PC-9 (cell line): Measurements from ENCODE around the gene AFAP1. TPM values are rescaled to one million over a fixed set of nuclear protein-coding genes. Genes with fewer than 3 reads are reported as not detected.

Experiments used
- BruUV-seq: library from RNA; stranded (reverse); fragments of 400-500 nt; replicated peaks from 2 replicates; lab custom pipeline; 2021; lab: Mats Ljungman, UMichigan
- CTCF ChIA-PET: fragments of 300-600 bp; sonication (Branson Sonifier 250); formaldehyde crosslinking; loops from one replicate; lab custom pipeline; 2022; ENCODE audit warnings: antibody characterized with exemption; lab: Charles Lee
- POLR2A ChIA-PET: fragments of 300-600 bp; sonication (Branson Sonifier 250); formaldehyde crosslinking; loops from one replicate; lab custom pipeline; 2022; ENCODE audit warnings: antibody characterized with exemption; ENCODE audit not compliant: unreplicated experiment; lab: Charles Lee
- DNase-seq, 2 experiments: peaks; one replicate each; pipeline versions ENCODE4 v3.0.0 to v3.0.0-alpha.2; 2015 to 2022; ENCODE audit warnings: mixed read lengths in 1 of 2
- H2AFZ ChIP-seq: fragments of 200-600 bp; sonication (generic); 2 replicates; pipeline ENCODE4 v1.8.1; 2017; ENCODE audit warnings: antibody characterized with exemption
- H3F3A ChIP-seq: fragments of 200-600 bp; sonication (generic); 2 replicates; pipeline ENCODE4 v1.8.1; 2017; ENCODE audit warnings: antibody characterized with exemption, mild to moderate bottlenecking, low read depth; ENCODE audit not compliant: insufficient read depth
- H3K27ac ChIP-seq: fragments of 200-600 bp; sonication (generic); 2 replicates; pipeline ENCODE4 v1.6.1; 2016; ENCODE audit warnings: mixed run types
- H3K27me3 ChIP-seq: fragments of 200-600 bp; sonication (generic); 2 replicates; pipeline ENCODE4 v1.6.1; 2016; ENCODE audit warnings: low read depth, mixed run types; ENCODE audit not compliant: insufficient read depth
- H3K36me3 ChIP-seq: fragments of 200-600 bp; sonication (generic); 2 replicates; pipeline ENCODE4 v1.6.1; 2016; ENCODE audit warnings: low read depth, mixed run types
- H3K4me1 ChIP-seq: fragments of 200-600 bp; sonication (generic); replicated peaks from 2 replicates; pipeline ENCODE4 v1.6.1; 2016; ENCODE audit warnings: mixed run types; ENCODE audit not compliant: insufficient read depth
- H3K4me2 ChIP-seq: fragments of 200-600 bp; sonication (generic); 2 replicates; pipeline ENCODE4 v1.6.1; 2017; ENCODE audit warnings: mixed run types
- H3K4me3 ChIP-seq: fragments of 200-600 bp; sonication (generic); 2 replicates; pipeline ENCODE4 v1.6.1; 2016; ENCODE audit warnings: mixed run types
- H3K79me2 ChIP-seq: fragments of 200-600 bp; sonication (generic); 2 replicates; pipeline ENCODE4 v1.6.1; 2017; ENCODE audit warnings: low read depth, mixed run types
- H3K9me2 ChIP-seq: fragments of 200-600 bp; sonication (generic); 2 replicates; pipeline ENCODE4 v1.8.1; 2017; ENCODE audit warnings: mild to moderate bottlenecking; ENCODE audit not compliant: insufficient read depth
- H3K9me3 ChIP-seq: fragments of 200-600 bp; sonication (generic); 2 replicates; pipeline ENCODE4 v1.8.1; 2016; ENCODE audit warnings: low read depth; ENCODE audit not compliant: insufficient read depth
- H4K20me1 ChIP-seq: fragments of 200-600 bp; sonication (generic); 2 replicates; pipeline ENCODE4 v1.8.1; 2017; ENCODE audit not compliant: insufficient read depth
- EZH2 ChIP-seq: fragments of 200-600 bp; sonication (generic); IDR thresholded peaks from 2 replicates; pipeline ENCODE4 v1.8.0; 2017; ENCODE audit warnings: antibody characterized with exemption, low read depth
- intact Hi-C: fragments of 100-400 bp; cut with micrococcal nuclease; formaldehyde crosslinking; loops from one replicate; pipeline ENCODE4 v1.10.0; 2022; ENCODE audit not compliant: unreplicated experiment
- total RNA-seq: library from RNA; stranded (reverse); gene quantifications from 2 replicates; pipeline ENCODE4 v1.2.3, GENCODE V29; 2021
- TF ChIP-seq, protein P1 (sequence below): fragments of 200-600 bp; sonication (generic); conservative IDR thresholded peaks from 2 replicates; pipeline ENCODE4 v1.6.1; 2017; ENCODE audit warnings: mixed run types, antibody characterized with exemption, mild to moderate bottlenecking, moderate library complexity

Gene AFAP1
- total RNA-seq, 1 experiment from 2014 or later, result 69.6 TPM

DNA sequence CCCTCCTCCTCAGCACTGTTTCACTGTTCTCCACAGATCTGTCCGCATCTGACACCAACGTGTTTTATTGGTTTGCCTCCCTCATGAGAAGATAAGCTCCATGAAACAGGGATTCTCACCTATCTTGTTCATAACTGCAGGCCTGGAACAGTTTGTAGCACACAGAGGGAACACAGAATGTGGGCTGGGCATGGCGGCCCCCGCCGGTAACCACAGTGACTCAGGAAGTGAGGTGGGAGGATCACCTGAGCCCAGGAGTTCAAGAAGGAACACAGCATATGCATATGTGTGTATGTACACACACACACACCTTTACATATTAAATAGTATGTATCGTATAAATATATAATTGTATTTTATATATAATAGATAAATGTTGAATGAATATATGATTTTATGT, 168.6 kb downstream of the AFAP1 start:
- no peaks in the 10 kb centered on the region for H3K9me3 ChIP-seq
- H3K4me1 ChIP-seq, result no peaks in the 10 kb centered on the region
- H3K79me2 ChIP-seq, result peaks cover 23% of the 10 kb centered on the region; the same call in 1 of the 2 replicates
- peaks cover 55% of the 10 kb centered on the region for H3F3A ChIP-seq
- H3K27ac ChIP-seq, result no peak overlapping the region
- intact Hi-C loops, result no loop called here
- CTCF ChIA-PET, result interaction anchor here (1.4 kb wide), 1 partner anchor 11 kb away, joined by 3 read pairs; no protein-coding TSS in a partner anchor
- POLR2A ChIA-PET, result interaction anchor here (0.8 kb wide), 1 partner anchor 438 kb away, joined by 5 read pairs; no protein-coding TSS in a partner anchor
- H3K4me3 ChIP-seq, result no peak overlapping the region
- no peak for DNase-seq
- no TSS peak for BruUV-seq
- peaks cover 11% of the 10 kb centered on the region for H3K36me3 ChIP-seq
- TF ChIP-seq, protein P1, sequence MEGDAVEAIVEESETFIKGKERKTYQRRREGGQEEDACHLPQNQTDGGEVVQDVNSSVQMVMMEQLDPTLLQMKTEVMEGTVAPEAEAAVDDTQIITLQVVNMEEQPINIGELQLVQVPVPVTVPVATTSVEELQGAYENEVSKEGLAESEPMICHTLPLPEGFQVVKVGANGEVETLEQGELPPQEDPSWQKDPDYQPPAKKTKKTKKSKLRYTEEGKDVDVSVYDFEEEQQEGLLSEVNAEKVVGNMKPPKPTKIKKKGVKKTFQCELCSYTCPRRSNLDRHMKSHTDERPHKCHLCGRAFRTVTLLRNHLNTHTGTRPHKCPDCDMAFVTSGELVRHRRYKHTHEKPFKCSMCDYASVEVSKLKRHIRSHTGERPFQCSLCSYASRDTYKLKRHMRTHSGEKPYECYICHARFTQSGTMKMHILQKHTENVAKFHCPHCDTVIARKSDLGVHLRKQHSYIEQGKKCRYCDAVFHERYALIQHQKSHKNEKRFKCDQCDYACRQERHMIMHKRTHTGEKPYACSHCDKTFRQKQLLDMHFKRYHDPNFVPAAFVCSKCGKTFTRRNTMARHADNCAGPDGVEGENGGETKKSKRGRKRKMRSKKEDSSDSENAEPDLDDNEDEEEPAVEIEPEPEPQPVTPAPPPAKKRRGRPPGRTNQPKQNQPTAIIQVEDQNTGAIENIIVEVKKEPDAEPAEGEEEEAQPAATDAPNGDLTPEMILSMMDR, result no peak
- TF ChIP-seq EZH2, result no peak
- H3K27me3 ChIP-seq, result no peaks in the 10 kb centered on the region
- no peak overlapping the region for H2AFZ ChIP-seq
- no peaks in the 10 kb centered on the region for H3K9me2 ChIP-seq
- H3K4me2 ChIP-seq, result no peak overlapping the region
- peaks cover 85% of the 10 kb centered on the region for H4K20me1 ChIP-seq

DNA sequence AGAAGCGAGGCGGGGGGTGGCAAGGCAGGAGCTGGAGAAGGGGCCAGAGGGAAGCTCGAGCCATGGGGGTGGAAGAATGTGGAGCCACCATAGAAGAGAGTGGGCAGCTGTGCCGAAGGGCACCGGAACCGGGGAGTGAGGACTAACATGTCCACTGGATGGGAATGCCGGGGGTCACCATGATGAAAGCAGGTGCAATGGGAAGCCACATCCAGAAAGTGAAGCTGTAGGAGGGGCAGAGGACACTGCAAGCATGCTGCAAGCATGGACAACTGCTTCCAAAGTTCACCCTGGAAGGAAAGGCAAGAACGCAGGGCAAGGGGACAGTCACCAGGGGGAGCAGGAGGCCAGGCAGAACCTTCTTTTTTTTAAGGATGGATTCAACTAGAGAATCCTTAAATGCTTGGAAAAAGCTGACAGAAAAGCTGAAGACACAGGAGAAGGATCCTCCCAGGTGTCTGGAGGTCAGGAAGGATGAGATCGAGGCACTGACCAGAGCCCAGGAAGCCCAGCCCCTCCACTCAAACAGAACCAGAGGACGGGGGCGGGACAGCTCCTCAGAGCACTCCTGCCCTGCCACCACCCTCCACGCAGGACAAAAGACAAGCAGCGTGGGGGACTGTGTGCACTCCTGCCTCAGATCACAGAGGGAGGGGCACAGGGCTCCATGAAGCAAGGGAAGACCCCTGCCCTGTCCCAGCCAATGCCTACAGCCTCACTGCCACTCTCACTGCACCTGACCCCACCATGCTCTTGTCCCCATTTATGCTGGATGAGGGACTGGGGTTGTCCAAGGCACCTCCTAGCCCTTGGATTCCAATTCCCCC, 169.2 kb downstream of the AFAP1 start:
- H3K9me3 ChIP-seq, result no peaks in the 10 kb centered on the region

More for the DNA sequence above, 169.2 kb downstream of the AFAP1 start:
- POLR2A ChIA-PET, result interaction anchor here (0.6 to 0.8 kb wide), 3 partner anchors 192 to 572 kb away, joined by 3 to 13 read pairs (median 5); no protein-coding TSS in a partner anchor
- intact Hi-C loops, result no loop called here
- H3K27ac ChIP-seq, result no peak overlapping the region
- peaks cover 6% of the 10 kb centered on the region for H3K36me3 ChIP-seq
- peaks cover 85% of the 10 kb centered on the region for H4K20me1 ChIP-seq
- H3K79me2 ChIP-seq, result peaks cover 26% of the 10 kb centered on the region; the same call in 1 of the 2 replicates
- no peak for TF ChIP-seq EZH2
- TF ChIP-seq, protein P1, result peak; percentile 47; the same call in 1 of the 2 replicates
- H2AFZ ChIP-seq, result no peak overlapping the region
- no peak overlapping the region for H3K4me3 ChIP-seq
- DNase-seq, result no peak
- CTCF ChIA-PET, result interaction anchor here (1.4 kb wide), 1 partner anchor 11 kb away, joined by 3 read pairs; no protein-coding TSS in a partner anchor
- no TSS peak for BruUV-seq
- no peaks in the 10 kb centered on the region for H3K9me2 ChIP-seq
- H3F3A ChIP-seq, result peaks cover 50% of the 10 kb centered on the region
- H3K4me1 ChIP-seq, result no peaks in the 10 kb centered on the region
- no peak overlapping the region for H3K4me2 ChIP-seq
- no peaks in the 10 kb centered on the region for H3K27me3 ChIP-seq
